Breast epithelium (tissue), 3 donors: ENCODE data around the gene HIC1.

Experiments used
- POLR2A ChIP-seq: fragments of 450-650 bp; IDR thresholded peaks from one replicate; pipeline ENCODE4 v1.6.1; 2016; ENCODE audit warnings: antibody characterized with exemption, mild to moderate bottlenecking, moderate library complexity
- POLR2AphosphoS5 ChIP-seq, 3 donors: sonication (generic); formaldehyde crosslinking; IDR thresholded peaks; one replicate each; pipeline ENCODE4 v1.6.1; 2017; ENCODE audit warnings: antibody characterized with exemption in 3 of 3
- TF ChIP-seq, protein P1 (sequence below), 3 donors: fragments of 450-650 bp; IDR thresholded peaks; one replicate each; pipeline ENCODE4 v1.5.1; 2016 to 2017; ENCODE audit warnings: antibody characterized with exemption in 3 of 3, mild to moderate bottlenecking in 3 of 3, moderate library complexity in 3 of 3

GRCh38 chr17:2110436-2110835, 55.5 kb downstream of the HIC1 start:
- TF ChIP-seq POLR2A (no peak), POLR2AphosphoS5 (IDR thresholded peaks at IDR 0.05) (no peak)
- TF ChIP-seq, protein P1, sequence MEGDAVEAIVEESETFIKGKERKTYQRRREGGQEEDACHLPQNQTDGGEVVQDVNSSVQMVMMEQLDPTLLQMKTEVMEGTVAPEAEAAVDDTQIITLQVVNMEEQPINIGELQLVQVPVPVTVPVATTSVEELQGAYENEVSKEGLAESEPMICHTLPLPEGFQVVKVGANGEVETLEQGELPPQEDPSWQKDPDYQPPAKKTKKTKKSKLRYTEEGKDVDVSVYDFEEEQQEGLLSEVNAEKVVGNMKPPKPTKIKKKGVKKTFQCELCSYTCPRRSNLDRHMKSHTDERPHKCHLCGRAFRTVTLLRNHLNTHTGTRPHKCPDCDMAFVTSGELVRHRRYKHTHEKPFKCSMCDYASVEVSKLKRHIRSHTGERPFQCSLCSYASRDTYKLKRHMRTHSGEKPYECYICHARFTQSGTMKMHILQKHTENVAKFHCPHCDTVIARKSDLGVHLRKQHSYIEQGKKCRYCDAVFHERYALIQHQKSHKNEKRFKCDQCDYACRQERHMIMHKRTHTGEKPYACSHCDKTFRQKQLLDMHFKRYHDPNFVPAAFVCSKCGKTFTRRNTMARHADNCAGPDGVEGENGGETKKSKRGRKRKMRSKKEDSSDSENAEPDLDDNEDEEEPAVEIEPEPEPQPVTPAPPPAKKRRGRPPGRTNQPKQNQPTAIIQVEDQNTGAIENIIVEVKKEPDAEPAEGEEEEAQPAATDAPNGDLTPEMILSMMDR (IDR thresholded peaks at IDR 0.05): no peak
